NCI-H2081 treated with DMSO at 0.1 percent for 48 hours (cell line): ENCODE data around the gene IL17B.

Experiments
- DNase-seq: peaks from one replicate; lab custom pipeline; 2025; lab: John Stamatoyannopoulos, UW

Gene IL17B

DNA sequence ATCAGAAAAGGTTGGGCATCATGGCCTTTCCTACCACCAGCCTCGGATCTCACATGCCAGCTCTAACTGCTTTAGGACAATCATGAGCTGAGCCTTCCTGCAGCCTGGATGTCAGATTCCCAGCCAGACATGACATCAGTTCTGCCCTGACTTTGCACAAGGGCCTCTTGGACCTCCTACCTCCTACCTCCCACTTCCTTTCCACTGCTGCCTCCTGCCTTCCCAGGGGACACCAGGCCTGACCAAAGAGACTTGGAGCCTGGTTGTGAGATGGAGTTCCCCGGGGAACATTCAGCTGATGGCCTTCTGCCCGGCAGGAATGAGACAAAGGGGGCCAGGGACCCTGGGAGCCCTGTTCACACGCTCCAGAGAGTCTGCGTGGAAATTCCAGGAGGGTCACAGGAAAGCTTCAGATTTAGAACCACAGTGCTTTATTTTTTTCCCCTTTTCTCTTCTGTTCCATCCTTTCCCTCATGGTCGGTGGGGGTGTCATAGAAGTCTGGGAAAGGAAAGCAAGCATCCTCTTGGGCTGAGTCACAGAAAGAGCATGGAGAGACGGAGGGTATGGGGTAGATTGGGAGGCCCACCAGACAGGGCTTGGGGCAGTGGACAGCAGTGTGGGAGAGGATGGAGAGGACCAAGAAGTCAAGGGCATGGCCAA lies 35.4 kb upstream of the IL17B start:
- DNase-seq, result no peak

DNA sequence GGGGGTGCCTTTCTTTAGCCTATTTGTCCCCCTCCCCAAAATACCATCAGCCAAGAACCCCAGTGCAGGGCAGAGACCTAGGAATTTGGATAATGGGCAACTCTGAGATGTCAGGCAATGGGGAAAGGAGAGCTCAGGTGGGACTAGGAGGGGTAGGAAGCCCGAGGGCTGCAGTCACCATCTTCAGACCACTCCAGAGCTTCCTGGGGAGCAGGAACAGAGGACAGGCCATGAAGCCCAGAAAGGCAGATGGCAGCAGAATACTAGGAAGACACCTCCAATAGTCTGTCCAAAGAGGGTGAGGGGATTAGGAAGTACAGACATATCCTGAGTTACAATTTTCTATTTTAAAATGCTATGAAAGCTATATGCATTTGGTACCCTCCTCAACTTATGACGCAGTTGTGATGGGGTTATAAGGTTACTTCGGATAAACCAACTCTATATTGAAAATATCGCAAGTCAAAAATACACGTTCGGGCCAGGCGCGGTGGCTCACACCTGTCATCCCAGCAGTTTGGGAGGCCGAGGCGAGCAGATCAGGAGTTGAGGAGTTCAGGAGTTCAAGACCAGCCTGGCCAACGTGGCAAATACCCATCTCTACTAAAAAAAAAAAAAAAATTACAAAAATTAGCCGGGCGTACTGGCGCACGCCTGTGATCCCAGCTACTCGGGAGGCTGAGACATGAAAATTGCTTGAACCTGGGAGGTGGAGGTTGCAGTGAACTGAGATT lies 34.6 kb upstream of the IL17B start:
- DNase-seq, result no peak

DNA sequence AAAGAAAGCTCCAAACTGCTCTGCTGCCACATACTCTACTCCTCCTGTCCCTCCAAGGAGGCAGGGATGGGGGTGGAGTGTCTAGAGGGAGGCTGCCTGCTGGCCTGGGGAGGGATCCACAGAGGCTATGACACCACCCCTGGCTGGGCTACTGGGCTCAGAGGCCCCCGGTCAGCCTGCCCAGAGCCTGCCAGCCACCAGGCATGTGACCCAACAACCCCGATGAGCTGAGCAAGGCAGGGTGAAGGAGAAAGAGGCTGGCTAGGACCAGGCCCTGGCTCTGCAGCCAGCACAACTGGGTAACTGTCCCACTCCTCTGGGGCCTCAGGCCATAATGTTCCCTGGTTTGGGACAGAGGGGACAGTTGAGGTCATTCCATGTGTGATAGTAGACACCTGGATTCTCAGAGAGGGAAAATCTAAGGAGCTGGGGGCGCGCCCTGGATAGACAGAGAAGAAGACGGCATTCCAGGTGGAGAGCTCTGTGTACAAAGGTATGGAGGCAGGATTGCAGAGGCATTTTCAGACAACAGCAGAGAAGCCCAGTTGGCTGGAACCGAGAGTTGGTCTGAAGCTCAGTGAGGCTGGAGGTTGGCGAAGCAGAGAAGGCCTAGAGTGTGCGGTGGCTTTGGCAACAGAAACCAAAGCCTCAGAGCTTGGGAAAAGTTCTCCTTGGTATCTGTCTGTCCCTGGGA lies 33.8 kb upstream of the IL17B start:
- no peak for DNase-seq

DNA sequence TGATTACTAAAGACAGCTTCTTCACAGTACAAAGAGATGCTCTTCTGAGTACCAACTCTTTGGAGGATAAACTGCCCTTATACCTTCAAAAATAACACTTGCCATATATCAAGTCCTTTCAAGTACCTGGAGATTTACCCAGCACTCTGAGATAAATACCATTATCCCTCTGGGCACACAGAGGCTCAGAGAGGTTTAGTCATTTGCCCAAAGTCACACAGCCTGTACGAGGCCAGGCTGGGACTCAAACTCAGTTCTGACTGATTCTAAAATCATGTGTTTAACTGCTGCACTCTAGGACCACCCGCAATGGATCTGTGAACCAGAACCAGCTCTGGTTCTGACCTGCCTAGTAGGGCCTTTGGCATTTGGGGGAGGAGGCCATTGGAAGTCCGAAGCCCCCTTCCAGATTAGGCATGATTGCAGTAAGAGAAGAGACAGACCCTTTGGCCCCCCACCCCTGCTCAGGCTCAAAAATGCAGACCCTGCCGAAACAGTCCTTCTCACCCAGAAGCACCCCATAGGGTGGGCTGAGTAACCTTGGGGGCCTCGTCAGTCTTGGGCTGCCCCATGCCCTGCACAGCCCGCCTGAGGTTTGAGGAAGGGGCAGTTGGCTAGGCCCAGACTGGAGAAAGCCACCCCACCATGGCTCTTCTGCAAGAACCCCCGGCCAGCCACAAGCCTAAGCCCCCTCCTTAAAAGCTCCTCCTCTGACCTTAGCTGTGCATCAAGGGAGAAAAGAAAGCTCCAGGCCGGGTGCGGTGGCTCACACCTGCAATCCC lies 32.8 kb upstream of the IL17B start:
- no peak for DNase-seq

DNA sequence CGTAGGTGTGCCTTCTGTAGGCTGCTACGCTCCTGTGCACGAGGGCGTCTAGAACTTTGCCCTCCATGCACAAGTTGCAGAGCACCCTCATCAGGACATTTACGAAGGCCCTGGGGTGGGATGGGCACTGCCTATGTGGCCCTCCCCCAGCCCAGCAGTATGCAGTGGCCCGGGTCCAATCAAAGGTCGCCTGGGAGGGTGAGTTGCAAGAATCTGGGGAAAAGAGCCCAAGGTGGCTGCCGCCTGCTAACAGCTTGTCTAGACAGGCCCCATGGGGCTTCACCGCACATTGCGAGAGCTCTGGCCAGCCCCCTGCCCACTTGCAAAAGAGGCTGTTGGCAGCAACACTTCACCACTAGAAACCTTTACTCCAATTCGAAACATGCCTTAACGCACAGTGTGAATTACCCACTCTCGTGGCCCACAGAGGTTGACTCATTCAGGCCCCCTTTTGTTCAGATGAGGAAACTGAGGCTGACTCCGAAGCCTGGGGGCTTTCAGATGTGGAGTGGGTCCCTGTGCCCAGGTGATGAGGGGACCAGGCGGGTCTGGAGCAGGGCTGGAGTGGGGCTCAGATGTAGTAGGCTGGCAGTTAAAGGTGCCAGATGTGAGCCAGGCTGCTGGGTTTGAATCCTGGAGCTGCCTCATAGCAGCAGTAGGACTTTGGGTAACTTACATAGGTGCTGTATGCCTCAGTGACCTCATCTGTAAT lies 31.8 kb upstream of the IL17B start:
- DNase-seq, result no peak

DNA sequence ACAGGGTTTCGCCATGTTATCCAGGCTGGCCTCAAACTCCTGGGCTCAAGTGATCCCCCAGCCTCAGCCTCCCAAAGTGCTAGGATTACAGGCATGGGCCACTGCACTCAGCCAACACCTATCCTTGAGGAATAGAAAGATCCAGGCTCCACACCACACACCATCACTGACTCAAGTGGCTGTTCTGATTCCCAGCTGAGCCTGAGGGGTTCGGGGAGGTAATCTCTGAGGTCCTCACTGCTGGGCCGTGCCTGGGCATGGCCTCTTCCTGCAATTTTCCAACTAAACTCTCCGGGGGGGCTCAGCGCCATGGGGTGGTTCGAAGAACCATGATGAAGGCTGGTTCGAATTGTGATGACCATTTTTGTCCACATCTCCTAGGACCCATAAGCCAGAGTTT lies 31.0 kb upstream of the IL17B start:
- DNase-seq, result no peak

DNA sequence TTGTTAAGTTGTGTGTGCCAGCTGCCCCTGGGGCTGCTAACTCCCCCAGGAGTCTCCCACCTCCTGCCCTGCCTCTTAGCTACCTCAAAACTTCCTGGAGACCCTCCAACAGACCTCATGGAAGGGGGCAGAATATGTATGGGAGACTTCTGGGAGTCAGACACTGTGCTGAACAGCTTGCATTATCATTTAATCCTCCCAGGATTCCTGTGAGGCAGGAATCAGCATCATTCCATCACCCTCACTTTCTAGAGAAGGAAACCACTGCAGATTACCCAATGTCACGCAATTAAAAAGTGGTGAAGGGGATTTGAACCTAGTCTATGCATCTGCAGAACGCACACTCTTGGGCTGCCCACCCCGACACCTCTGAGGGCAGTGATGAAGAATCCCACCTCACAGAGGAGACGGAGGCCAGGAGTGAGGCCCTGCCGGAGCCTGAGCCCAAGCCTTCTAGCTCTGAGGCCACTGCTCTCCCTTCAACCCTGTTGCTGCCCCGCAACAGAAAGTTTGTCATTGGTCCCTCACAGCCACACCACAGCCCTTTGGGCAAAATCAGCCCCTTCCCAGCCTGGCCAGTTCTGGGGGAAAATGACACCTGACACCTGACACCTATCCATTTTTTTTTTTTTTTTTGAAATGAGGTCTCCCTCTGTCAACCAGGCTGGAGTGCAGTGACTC lies 30.3 kb upstream of the IL17B start:
- DNase-seq, result no peak

DNA sequence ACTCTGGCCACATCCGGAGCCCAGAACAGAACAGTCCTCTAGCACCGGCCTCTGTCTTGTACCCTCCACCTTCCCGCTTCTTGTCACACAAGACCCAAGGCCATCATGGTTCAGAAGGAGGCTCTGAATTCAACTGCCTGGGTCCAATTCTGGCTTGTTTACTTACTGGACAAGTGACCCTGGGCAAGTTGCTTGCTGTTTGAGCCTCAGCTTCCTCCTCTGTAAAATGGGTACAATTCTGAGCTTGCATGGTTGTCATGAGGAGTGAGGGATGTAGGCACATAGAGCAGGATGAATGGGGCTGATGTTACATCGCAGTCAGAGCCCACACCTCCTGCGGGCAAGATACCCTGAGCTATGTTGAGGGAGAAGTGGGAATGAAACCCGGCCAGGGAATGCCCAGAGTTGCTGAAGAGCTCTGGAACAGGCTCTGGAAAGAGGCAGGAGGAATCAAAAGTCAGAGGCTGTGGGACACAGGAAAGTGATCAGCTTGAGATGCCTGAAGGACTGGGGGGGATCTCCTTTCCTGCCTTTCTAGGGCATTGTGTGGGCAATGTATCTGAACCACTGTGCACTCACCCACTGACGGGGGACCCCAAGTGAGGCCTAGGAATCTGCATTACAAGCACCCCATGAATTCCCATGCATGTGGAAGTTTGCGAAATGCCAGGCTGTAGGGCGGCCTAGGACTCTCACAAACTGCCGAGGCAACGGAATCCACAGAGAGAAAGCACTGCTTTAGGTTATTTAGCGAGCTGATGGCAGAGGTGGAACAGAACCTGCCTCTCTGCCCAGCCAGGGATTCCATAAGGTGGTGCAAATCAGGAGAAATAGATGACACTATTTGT lies 29.4 kb upstream of the IL17B start:
- no peak for DNase-seq

DNA sequence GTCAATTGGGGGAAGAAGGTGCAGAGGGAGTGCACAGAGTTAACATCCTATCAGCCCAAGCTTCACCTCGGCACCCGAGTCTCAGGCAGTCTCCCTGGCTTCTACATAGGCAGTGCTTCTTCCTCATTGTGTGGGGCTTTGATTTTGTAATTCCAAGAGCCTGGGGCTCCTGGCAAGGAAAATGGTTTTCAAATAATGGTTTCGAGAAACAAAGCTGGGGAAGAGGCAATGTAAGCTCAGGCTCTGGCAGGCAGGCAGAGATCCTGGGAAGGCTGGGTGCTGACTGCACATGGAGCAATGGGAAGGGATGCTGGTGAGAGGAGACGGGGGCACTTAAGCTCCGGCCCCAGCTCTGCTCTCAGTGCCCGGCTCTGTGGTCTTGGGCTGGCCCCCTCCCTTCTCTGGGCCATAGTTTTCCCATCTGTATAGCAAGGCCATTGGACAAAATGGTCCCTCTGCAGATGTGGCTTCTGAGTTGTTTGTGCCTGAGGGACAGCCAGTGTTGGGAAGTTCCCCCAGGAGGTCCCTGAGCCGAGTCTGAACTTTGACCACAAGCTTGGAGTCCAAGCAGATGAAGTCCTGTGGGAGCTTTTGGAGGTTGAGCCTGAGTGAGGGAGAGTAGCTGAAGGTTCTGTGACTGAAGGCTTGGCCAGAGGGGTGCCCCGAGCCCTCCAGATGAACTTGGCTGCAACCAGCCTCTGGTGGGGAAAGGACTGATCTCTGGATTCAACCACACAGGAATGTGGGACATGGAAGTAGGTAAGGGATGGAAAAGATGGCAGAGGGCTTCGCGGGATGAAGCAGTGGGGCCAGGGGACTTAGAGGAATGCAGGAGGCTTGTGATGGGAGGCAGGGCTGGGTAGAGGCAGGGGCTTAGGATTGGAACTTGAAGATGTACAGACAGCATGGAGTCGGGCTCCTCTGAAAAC lies 28.5 kb upstream of the IL17B start:
- DNase-seq, result no peak

DNA sequence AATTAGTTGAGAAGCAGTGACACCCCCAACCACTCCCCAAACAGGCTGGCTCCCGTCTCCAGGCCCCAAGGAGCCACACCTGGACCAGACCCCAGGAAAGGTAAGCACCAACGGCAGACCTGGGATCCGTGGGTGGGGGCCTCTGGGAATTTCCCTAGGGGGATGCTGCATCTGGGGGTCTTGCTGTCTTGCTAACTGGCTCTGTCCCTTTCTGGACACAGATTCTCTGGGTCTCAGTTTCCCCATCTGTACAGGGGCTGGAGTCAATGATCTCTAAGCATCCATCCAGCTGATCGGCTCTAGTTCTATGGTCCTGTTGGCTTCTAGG lies 27.9 kb upstream of the IL17B start:
- no peak for DNase-seq

DNA sequence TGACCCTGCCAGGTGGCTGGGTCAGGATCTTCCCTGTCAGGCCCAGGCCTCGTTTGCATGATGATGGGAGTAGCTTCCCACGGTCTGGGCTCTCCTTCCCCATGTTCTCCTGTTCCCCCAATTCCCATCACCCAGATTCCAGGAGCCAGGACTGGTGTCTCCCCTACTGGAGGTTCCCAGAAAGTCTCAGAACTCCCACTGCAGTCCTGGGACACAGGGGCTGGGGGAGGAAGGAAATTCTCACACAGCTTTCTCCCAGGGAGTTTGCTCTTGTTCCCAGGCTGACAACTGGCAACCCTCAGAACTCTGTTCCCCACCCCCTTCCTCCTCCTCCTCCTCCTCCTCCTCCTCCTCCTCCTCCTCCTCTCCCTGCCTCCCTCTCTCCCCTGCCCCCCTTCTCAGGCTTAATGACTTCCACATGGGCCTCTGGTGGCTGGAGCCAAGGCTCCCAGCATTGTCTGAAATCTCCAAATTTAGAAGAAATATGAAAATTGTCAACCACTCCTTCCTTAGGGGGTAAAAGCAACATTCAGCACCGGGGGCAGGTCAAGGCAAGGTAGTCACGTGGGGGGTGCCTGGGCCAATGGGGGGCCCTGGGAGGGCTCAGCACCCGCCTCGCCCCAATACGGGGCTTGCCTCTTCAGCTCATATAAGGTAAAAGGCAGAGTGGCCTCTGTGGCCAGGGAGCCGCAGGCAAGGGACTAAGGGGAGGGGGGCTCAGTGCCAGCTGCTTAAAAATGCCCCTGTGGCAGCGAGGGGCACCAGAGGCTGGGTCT lies 27.3 kb upstream of the IL17B start:
- no peak for DNase-seq

DNA sequence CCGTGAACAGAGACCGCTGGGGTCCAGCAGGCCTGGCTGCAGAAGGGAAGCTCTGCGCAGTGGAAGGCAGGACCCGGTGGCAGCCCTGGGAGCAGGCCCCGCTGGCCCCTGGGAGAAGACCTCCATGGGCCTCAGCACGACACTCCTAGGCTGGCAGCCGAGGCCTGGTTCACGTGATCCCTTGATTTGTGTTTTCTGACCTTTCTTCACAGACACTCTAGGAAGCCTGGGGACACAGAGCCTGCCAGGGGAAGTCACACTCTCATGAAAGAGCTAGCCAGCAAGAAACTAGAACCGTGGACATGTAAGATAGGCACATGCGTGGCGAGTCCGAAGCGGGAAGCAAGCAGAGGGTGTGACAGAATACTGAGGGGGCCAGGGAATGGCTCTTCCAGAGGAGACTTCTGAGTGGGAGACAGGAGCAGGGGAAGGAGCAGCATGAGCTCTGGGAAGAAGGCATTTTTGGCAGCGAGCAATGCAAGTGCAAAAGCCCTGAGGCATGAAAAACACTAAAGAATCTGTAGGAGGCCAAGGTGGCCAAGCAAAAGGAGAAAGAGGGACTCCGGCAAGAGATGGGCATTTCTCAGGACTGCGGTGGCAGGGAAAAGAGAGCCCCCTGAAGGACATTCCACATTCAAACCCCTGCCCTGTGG lies 26.6 kb upstream of the IL17B start:
- DNase-seq, result no peak

DNA sequence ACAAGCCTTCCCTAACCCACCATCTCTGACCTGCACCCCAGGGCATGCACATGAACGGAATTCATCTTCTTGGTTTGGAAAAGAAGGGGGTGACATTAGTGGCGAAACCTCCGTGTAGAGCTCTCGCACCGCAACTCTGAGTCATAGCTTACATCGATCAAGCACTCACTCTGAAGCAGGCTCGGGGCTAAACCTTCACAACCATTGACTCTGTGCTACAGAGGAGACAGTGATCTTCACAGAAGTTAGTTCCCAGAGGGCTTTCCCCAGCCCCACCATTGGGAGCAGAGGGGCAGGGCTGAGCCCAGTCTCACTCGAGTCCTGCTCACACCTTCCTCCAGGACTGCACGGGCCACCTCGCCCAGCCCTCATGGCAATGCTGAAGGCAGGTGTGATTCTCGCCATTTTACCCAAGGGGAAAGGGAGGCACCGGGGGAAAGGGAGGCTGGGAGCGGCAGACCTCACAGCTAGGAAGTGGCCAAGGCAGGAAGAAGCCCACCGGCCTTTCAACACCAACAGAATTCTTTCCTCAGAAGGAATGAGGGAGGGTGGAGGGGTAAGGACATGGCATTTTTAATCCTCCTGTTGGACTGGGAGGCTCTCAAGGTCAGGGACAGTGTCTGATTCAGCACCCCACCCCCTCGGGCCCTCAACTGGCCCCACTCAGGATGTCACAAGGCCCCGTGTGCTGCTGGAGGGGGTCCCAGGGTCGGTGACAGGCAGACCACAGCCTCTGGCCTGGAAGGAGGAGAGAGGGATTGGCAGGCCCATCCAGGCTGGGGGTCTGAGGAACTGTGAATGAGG lies 25.9 kb upstream of the IL17B start:
- no peak for DNase-seq

DNA sequence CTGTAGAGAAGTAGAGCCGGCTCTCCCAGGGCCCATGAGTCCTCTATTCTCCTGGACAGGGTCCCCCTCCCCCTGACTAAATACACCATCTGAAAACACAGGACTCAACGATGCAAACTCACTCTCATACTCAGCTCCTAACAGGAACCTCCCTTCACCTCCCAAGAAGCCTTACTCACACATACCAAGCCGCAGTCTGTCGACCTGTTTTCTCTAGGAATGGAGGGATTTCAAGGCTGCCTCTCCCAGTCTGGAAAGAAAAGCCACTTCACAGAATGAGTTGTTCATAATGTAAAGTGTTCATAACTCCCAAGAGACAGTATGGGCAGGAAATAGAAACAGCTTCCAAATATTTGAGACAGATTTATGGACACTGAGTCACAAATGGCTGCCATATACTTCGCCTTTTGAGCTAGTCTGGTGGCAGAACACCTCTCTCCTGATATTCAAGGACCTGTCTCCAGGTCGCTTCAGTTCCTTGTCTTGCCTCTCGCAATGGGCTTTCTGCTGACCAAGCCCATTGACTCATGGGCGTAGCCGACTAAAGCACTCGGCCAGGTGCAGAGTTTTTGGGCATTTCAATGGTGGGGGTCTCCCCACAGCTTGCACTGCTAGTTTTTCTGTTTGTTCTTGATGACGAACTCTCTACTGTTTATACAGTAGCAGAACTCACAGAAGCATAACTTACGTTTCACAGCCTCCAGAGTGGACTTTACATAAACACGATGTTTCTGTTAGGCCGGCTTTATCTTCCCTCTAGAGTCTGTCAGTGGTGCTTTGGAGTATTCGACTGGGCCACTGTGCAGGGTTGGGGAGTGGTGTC lies 25.0 kb upstream of the IL17B start:
- no peak for DNase-seq

DNA sequence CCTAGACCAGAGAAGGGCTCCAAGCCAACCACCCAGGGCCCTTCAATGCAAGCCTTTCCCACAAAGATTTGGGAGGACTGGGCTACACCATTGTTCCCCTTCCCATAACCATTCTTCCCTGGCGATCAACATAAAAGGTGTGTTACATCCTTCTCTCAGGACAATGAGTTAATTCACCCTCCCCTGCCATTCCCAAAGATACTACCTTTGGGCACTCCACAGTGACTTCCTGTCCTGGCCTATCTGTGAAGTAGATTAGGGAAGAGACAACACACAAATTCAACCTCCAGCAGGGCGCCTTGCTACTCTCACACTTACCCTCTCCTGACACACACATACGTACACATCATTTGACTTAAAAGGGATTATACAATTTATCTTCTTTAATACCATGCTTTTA lies 23.2 kb upstream of the IL17B start:
- no peak for DNase-seq

DNA sequence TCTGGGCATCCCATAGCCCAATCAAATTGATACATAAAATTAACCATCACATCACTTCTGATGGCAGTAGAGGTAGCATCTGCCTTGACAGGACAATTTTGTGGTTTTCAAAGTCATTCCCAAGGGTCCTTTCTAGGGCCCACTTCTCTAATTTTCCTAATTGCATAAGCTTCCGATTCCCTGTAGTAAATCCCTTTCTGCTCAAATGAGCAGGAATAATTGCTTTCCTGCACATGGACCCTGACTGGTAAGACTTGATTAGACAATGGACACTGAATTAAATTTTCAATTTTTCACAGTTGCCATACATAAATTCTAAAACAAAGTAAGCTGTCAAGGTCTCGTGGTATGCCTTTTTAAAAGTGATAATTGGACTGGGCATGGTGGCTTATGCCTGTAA lies 22.0 kb upstream of the IL17B start:
- no peak for DNase-seq
